GM20000 (cell line): ENCODE data around the gene ZC3H12A.

Source experiments
- DNase-seq: peaks from one replicate; pipeline ENCODE4 v3.0.0; 2012; ENCODE audit warnings: low spot score
- TF ChIP-seq, protein P1 (sequence below): IDR thresholded peaks from 2 replicates; pipeline ENCODE4 v1.5.1; 2012; ENCODE audit warnings: mild to moderate bottlenecking, control low read depth; ENCODE audit errors: extremely low read depth, missing control alignments

The ZC3H12A gene

DNA sequence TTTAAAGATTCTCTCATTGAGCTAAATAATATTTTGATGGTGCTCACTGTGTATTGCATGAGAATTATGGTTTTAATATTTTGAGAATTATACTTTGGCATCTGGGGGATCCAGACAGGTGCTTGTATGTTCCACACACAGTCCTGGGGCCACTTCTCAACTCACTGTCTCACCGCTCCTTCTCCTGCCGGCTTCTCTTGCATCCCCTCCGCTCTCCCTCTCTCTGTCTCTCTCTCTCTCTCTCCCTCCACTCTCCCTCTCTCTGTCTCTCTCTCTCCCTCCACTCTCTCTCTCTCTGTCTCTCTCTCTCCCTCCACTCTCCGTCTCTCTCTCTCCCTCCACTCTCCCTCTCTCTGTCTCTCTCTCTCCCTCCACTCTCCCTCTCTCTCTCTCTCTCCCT lies 32.2 kb upstream of the ZC3H12A start:
- DNase-seq, result no peak

DNA sequence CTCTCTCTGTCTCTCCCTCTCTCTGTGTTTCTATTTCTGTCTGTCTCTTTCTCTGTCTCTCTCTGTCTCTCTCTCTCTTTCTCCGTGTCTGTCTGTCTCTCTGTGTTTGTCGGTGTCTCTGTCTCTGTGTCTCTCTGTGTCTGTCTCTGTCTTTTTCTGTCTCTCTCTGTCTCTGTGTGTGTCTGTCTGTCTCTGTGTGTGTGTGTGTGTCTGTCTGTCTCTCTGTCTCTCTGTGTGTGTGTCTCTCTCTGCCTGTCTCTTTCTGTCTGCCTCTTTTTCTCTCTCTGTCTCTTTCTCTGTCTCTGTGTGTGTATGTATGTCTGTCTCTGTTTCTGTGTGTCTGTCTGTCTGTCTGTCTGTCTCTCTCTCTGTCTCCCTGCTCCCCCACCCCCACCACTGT lies 31.7 kb upstream of the ZC3H12A start:
- TF ChIP-seq, protein P1, sequence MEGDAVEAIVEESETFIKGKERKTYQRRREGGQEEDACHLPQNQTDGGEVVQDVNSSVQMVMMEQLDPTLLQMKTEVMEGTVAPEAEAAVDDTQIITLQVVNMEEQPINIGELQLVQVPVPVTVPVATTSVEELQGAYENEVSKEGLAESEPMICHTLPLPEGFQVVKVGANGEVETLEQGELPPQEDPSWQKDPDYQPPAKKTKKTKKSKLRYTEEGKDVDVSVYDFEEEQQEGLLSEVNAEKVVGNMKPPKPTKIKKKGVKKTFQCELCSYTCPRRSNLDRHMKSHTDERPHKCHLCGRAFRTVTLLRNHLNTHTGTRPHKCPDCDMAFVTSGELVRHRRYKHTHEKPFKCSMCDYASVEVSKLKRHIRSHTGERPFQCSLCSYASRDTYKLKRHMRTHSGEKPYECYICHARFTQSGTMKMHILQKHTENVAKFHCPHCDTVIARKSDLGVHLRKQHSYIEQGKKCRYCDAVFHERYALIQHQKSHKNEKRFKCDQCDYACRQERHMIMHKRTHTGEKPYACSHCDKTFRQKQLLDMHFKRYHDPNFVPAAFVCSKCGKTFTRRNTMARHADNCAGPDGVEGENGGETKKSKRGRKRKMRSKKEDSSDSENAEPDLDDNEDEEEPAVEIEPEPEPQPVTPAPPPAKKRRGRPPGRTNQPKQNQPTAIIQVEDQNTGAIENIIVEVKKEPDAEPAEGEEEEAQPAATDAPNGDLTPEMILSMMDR, result no peak
- no peak for DNase-seq

More for the DNA sequence above, 32.2 kb upstream of the ZC3H12A start:
- TF ChIP-seq, protein P1, result no peak

DNA sequence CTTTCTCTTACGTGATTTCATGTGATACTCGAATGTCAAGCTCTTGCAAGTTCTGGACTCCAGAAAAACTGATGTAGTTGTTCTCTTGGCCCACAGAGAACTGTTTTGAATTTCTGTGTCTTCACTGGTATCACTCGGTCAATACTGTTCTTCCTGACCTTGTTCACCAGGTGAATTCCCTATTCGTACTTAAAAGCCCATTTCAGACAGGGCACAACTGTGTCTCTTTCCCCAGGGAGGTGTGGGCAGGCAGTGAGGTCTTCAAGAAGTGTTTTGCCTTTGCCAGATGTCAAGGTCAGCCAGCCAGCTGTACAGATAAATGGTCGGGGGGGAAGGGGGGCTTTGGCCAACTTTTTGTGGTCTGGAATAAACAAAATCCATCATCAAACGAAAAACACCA lies 27.5 kb upstream of the ZC3H12A start:
- no peak for DNase-seq
- TF ChIP-seq, protein P1, result no peak

DNA sequence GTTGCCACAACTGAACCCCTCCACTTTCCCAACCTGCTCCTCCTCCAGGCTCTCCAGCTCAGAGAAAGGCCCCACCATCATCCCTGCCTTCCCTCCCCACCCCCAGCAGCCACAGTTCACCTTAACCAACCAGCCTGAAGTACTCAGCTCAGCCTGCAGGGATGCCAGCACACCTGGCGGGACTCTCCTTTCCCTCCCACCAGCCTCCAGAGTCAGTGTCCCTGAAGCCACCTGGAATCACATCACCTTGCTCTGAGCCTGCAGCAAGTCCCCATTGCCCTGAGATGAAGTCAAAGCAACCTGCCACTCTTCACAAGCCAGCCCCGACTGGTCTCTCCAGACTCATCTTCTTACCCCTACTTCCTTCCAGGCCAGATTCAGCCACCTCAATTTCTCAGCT lies 26.2 kb upstream of the ZC3H12A start:
- no peak for DNase-seq
- TF ChIP-seq, protein P1, result no peak

DNA sequence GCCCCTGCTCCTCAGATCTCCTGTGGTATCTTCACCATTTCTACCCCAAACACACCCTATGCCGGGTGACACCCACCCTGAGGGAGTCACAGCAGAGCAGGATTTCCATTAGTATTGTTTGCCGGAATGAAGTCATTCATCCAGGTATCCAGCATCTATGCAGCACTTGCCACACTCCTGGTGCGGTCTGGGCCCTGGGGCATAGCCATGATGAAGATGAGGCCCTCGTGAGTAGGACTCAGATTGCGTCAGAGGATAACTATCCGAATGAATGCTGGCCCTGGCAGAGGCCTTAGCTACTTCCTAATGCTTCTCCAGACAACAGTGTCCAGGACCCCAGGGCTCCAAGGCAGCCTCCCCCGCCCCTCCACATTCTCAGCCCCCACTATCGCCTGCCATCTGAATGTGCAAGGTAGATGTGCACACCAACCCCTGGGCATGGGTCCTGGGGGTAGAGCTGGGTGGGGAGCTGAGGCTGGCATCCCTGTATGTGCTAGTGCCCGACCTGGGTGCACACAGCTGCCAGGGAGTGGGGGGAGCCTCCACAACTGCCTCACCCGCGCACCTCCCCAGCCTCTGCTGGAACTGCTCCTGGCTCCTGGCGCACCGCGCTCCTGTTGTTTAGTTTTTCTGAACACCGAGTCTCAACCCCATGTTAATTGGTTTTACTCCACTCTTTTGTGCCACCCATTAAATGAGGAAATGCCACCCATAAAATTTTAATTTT lies 25.5 kb upstream of the ZC3H12A start:
- DNase-seq, result no peak
- TF ChIP-seq, protein P1, result no peak

DNA sequence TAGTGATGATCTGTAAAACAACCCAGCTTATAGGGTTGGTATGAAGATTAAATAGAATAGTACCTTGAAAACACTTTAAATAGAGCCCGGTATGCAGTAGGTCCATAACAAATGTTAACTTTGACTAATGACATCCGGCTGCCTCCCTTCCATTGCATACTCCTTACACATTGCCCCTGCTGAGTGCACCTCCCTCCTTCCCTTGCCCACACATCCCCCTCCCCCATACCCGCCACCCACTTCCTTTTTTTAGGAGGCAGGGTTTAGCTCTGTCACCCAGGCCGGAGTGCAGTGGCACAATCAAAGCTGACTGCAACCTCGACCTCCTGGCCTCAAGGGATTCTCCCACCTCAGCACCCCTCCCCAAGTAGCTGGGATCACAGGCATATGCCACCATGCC lies 24.4 kb upstream of the ZC3H12A start:
- no peak for DNase-seq
- TF ChIP-seq, protein P1, result no peak

DNA sequence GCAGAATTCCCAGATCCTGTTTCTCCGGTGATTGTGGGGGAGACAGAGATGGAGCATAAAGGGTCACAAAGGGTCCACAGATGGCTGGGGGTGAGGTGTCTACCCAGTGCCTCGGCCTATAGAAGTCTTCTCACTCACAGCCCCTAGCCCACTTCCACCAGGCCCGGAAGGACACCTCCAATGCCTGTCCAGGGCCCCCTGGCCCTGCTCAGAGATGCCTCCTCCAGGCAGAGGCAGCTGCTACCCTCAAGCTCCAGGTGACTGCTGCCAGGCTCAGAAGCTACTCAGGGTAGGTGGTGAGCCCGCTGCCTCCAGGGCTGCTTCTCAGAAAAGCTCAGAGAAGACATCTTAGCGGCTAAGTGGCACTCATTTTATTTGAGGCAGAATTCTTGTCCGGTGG lies 22.0 kb upstream of the ZC3H12A start:
- no peak for DNase-seq
- TF ChIP-seq, protein P1, result no peak
